ENCODE data around the gene DNAI2. TPM values are rescaled to one million over a fixed set of nuclear protein-coding genes. Genes with fewer than 3 reads are reported as not detected.

DNAI2 gene
- total and polyA plus RNA-seq, 12 donors, result 0.06 to 0.26 (median 0.14) TPM; not detected in 9

DNA sequence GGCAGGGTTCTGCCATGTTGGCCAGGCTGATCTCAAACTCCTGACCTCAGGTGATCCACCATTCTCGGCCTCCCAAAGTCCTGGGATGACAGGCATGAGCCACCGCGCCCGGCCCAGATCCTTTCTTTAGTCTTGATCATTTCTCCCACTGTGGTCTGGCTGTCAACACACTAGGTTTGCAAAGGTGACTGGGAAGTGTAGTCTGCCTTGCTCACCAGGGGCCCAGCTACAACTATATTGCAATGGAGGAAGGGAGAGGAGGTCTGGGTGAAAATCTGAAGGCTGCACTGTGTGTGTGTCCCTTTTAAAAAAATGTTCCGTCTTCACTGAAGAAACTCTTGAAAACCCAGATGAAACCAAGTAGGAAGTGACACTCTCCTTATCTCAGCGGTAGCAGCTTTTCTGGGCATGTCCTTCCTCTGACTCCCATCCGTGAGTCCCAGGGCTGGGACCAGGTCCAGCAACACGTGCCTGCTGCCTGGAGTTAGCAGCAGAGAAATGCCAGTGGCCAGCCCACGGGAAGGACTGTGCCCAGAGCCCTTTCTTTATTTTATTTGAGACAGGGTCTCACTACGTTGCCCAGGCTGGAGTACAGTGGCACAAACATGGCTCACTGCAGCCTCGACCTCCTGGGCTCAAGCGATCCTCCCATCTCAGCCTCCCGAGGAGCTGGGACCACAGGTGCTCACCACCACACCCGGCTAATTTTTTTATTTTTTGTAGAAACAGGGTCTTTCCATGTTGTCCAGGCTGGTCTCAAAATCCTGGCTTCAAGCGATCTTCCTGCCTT, 34.1 kb downstream of the DNAI2 start:
- no peak for TF ChIP-seq POLR2A (IDR thresholded peaks at IDR 0.05)
- TF ChIP-seq, protein P1, sequence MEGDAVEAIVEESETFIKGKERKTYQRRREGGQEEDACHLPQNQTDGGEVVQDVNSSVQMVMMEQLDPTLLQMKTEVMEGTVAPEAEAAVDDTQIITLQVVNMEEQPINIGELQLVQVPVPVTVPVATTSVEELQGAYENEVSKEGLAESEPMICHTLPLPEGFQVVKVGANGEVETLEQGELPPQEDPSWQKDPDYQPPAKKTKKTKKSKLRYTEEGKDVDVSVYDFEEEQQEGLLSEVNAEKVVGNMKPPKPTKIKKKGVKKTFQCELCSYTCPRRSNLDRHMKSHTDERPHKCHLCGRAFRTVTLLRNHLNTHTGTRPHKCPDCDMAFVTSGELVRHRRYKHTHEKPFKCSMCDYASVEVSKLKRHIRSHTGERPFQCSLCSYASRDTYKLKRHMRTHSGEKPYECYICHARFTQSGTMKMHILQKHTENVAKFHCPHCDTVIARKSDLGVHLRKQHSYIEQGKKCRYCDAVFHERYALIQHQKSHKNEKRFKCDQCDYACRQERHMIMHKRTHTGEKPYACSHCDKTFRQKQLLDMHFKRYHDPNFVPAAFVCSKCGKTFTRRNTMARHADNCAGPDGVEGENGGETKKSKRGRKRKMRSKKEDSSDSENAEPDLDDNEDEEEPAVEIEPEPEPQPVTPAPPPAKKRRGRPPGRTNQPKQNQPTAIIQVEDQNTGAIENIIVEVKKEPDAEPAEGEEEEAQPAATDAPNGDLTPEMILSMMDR (IDR thresholded peaks at IDR 0.05), result no peak
- 57 to 65% (median 61%) methylated on average over 15 of the region's 15 CpGs for WGBS, 4 donors
- Histone ChIP-seq H3K36me3 (replicated peaks in 1 of 2) (no peaks in the 10 kb centered on the region), H3K27ac (no peak overlapping the region), H3K27me3 (peaks cover 4% of the 10 kb centered on the region), H3K4me1 (replicated peaks in 1 of 2) (no peaks in the 10 kb centered on the region), H3K9me3 (replicated peaks in 1 of 3) (peaks cover 0 to 9% (median 0%) of the 10 kb centered on the region in 3 donors), H3K4me3 (no peak overlapping the region)
- peak; percentile 35 to 78 (median 66) for DNase-seq
- intact Hi-C loops (cut with DNase I), result loop anchor here in 1 of 2 donors (10.0 kb wide), 1 partner anchor 47 kb away; no protein-coding TSS in a partner anchor

DNA sequence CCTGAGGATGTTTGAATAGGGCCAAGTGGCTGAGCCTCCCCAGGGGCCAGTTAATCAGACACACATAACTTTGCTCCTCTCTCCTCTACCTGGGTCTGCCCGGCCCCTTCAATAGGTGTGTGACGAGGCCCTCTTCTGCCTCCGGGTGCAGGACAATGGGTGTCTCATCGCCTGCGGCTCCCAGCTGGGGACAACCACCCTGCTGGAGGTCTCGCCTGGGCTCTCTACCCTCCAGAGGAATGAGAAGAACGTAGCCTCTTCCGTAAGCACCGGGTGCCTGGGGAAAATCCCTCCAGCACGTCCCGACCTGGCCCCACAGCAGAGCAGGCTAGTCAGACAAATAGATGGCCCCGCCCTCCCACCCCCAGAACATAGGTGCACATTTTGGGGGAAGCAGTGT, 35.9 kb downstream of the DNAI2 start:
- Histone ChIP-seq H3K27me3 (peaks cover 4% of the 10 kb centered on the region), H3K4me1 (replicated peaks in 1 of 2) (no peaks in the 10 kb centered on the region), H3K4me3 (no peak overlapping the region), H3K27ac (no peak overlapping the region), H3K9me3 (replicated peaks in 1 of 3) (peaks cover 0 to 4% (median 0%) of the 10 kb centered on the region in 3 donors), H3K36me3 (replicated peaks in 1 of 2) (no peaks in the 10 kb centered on the region)
- TF ChIP-seq, protein P1 (IDR thresholded peaks at IDR 0.05), result no peak
- no peak for DNase-seq
- WGBS, 4 donors, result 40 to 87% (median 79%) methylated on average over 1 to 12 of the region's 12 CpGs
- intact Hi-C loops (cut with DNase I), result loop anchor here in 1 of 2 donors (10.0 kb wide), 1 partner anchor 45 kb away; no protein-coding TSS in a partner anchor

DNA sequence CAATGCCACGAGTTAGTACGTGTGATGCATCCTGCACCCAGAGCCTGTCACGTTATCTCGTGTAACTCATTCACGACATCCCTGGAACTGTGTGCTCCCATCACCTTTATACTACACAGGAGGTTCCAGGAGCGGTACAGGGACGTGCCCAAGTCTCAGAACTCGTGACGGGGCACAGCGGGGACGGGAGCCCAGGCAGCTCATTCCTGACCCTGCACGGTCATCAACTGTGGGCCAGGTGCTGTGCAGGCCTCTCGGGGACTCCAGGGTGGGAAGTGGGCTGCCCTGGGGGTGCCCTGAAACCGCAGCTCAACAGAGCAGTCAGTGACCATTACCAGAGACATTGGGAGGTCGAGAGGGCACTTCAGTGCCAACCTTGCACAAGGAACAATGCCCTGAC, 40.8 kb downstream of the DNAI2 start:
- Histone ChIP-seq H3K4me3 (no peak overlapping the region), H3K36me3 (replicated peaks in 1 of 2) (no peaks in the 10 kb centered on the region), H3K27me3 (no peaks in the 10 kb centered on the region), H3K9me3 (replicated peaks in 1 of 3) (no peaks in the 10 kb centered on the region), H3K27ac (no peak overlapping the region), H3K4me1 (replicated peaks in 1 of 2) (no peaks in the 10 kb centered on the region)
- WGBS, 4 donors, result 79 to 89% (median 85%) methylated on average over 15 of the region's 15 CpGs
- TF ChIP-seq POLR2A (IDR thresholded peaks at IDR 0.05), result no peak
- TF ChIP-seq, protein P1 (IDR thresholded peaks at IDR 0.05), result no peak
- no peak for DNase-seq
- intact Hi-C loops (cut with DNase I), result no loop called here

DNA sequence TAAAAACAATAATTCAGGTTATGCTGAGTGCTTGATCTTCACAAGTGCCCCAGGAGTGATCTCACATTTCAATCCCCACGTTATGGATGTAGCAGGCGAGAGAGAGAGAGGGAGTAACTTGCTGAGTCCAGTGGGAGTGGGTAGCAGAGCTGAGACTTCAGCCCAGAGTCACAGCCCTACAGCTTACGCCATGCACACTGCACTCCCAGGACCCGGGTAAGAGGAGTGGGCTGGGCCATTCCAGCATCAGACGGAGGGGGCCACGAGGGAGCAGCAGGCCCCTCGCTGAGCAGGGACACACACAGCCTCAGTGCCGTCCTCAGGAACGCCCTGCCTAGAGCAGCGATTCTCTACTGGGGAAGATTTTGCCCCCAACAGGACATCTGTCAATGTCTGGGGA, 42.2 kb downstream of the DNAI2 start:
- intact Hi-C loops (cut with DNase I), result no loop called here
- no peak overlapping the region for H3K27ac ChIP-seq
- H3K9me3 ChIP-seq (replicated peaks in 1 of 3), result no peaks in the 10 kb centered on the region
- TF ChIP-seq, protein P1 (IDR thresholded peaks at IDR 0.05), result no peak
- TF ChIP-seq POLR2A (IDR thresholded peaks at IDR 0.05), result no peak
- no peaks in the 10 kb centered on the region for H3K4me1 ChIP-seq (replicated peaks in 1 of 2)
- no peak overlapping the region for H3K4me3 ChIP-seq
- no peaks in the 10 kb centered on the region for H3K36me3 ChIP-seq (replicated peaks in 1 of 2)
- DNase-seq, result no peak
- H3K27me3 ChIP-seq, result no peaks in the 10 kb centered on the region
- 47 to 68% (median 58%) methylated on average over 4 to 10 of the region's 10 CpGs for WGBS, 4 donors
